ENCODE results near the gene MCTP2. TPM values are rescaled to one million over a fixed set of nuclear protein-coding genes. Genes with fewer than 3 reads are reported as not detected.
A peak's percentile ranks its signal among the peaks of the same experiment; 100 is the strongest.

The MCTP2 gene
- polyA plus RNA-seq, 1 experiment, result 9.5 TPM

DNA sequence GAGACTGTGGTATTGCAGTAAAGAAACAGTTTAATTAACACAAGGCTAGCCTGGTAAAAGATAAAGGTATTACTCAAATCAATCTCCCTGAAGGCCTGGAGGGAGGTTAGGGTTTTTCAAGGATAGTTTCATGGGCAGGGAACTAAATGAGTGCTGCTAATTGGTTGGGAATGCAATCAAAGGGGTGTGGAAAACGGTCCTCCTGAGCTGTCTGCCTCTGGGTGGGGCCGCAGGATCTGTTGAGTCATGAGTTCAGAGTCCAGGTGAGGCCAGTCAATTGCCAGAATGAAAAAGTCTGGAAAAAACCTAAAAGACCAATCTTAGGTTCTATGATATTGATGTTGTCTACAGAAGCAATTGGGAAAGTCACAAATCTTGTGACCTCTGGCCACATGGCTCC is 293.2 kb downstream of the MCTP2 start:
- DNase-seq (ENCODE audit: low read depth), result no peak
- no peaks in the 10 kb centered on the region for H3K36me3 ChIP-seq (ENCODE audit: control insufficient read depth, insufficient read depth, low read length)
- ChIA-PET CTCF (no interaction called here), POLR2A (no interaction called here)
- no peaks in the 10 kb centered on the region for H3K27me3 ChIP-seq (ENCODE audit: control insufficient read depth, insufficient read depth, low read length)
- TF ChIP-seq CTCF (IDR thresholded peaks at IDR 0.05; ENCODE audit: insufficient read depth, low read depth, low read length), result no peak
- H3K4me3 ChIP-seq (ENCODE audit: low read depth, low read length), result no peak overlapping the region

DNA sequence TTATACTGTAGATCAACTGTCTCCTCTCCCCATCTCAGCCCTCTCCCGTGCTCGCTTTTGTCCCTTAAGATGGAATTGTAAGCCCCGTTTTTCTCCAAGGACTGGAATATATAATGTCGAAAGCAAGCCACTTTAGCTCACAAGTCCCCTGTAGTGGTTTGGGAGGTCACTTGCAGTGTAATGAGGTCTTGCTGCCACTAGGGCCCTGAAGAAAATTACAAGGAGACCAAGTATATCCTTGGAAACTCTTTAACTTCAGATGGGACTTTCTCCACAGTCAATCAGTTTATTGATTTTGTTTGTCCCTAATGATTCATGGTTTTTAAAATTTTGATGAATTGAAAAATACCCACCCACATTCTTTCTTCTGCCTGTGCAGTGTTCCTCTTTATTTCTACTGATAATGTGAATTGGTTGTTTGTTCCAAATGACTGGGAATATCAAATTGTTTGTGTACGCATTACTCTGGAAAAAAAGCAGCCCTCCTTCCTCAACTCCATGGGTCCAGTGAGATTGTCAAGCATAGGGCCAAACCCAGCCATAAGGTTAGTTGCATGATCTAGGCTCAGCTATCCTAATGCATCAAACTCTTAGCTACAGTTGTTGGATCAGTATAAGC is 294.8 kb downstream of the MCTP2 start:
- no peaks in the 10 kb centered on the region for H3K27me3 ChIP-seq (ENCODE audit: control insufficient read depth, insufficient read depth, low read length)
- DNase-seq (ENCODE audit: low read depth), result no peak
- TF ChIP-seq CTCF (IDR thresholded peaks at IDR 0.05; ENCODE audit: insufficient read depth, low read depth, low read length), result peak; percentile 18; the same call in 1 of the 2 replicates
- H3K36me3 ChIP-seq (ENCODE audit: control insufficient read depth, insufficient read depth, low read length), result no peaks in the 10 kb centered on the region
- ChIA-PET POLR2A (no interaction called here), CTCF (interaction anchor here (0.5 kb wide), 1 partner anchor 148 kb away, joined by 7 read pairs; no protein-coding TSS in a partner anchor)
- no peak overlapping the region for H3K4me3 ChIP-seq (ENCODE audit: low read depth, low read length)

- Histone ChIP-seq H3K36me3 (ENCODE audit: control insufficient read depth, insufficient read depth, low read length) (no peaks in the 10 kb centered on the region), H3K4me3 (ENCODE audit: low read depth, low read length) (no peak overlapping the region), H3K27me3 (ENCODE audit: control insufficient read depth, insufficient read depth, low read length) (no peaks in the 10 kb centered on the region)
- TF ChIP-seq CTCF (IDR thresholded peaks at IDR 0.05; ENCODE audit: insufficient read depth, low read depth, low read length), result no peak
- ChIA-PET CTCF (no interaction called here), POLR2A (no interaction called here)
- no peak for DNase-seq (ENCODE audit: low read depth)
Observed at GRCh38 chr15:94532226-94532625, 300.9 kb downstream of the MCTP2 start.

Data from BJ (cell line).